OCI-LY3 (cell line): Measurements from ENCODE around the gene METTL23.

Experiments
- H2AFZ ChIP-seq: fragments of 200-600, 300-600 bp; shearing (Covaris generic); 2 replicates; pipeline ENCODE4 v1.6.0; 2014; ENCODE audit warnings: antibody characterized with exemption, low read depth, low read length
- H3K27ac ChIP-seq: fragments of 200-600, 300-600 bp; sonication (generic); 2 replicates; pipeline ENCODE4 v1.5.1; 2014; ENCODE audit warnings: mild to moderate bottlenecking, low read length, moderate library complexity, mixed read lengths
- H3K27me3 ChIP-seq: fragments of 200-600, 300-600 bp; sonication (generic); 2 replicates; pipeline ENCODE4 v1.6.1; 2014; ENCODE audit warnings: low read depth, low read length, mixed read lengths
- H3K36me3 ChIP-seq: fragments of 200-600, 300-600 bp; sonication (generic); replicated peaks from 2 replicates; pipeline ENCODE3; 2014; ENCODE audit warnings: low read depth, low read length, mixed read lengths
- H3K4me1 ChIP-seq: fragments of 300-600, 200-600 bp; sonication (generic); 2 replicates; pipeline ENCODE4 v1.6.1; 2014; ENCODE audit warnings: low read length, mixed read lengths
- H3K4me2 ChIP-seq: fragments of 200-600, 300-600 bp; sonication (generic); 2 replicates; pipeline ENCODE4 v1.6.1; 2014; ENCODE audit warnings: low read length, mixed read lengths
- H3K4me3 ChIP-seq: fragments of 300-600, 200-600 bp; sonication (generic); 2 replicates; pipeline ENCODE4 v1.5.1; 2014; ENCODE audit warnings: antibody characterized with exemption, mild to moderate bottlenecking, low read length, moderate library complexity
- H3K79me2 ChIP-seq: fragments of 300-600, 200-600 bp; shearing (Covaris generic); 2 replicates; pipeline ENCODE4 v1.6.1; 2014; ENCODE audit warnings: mild to moderate bottlenecking, low read length, mixed read lengths
- H3K9ac ChIP-seq: fragments of 300-600, 200-600 bp; shearing (Covaris generic); 2 replicates; pipeline ENCODE4 v1.6.0; 2014; ENCODE audit warnings: mild to moderate bottlenecking, low read length, moderate library complexity
- H3K9me3 ChIP-seq: fragments of 200-600, 300-600 bp; shearing (Covaris generic); 2 replicates; pipeline ENCODE4 v1.6.1; 2014; ENCODE audit warnings: low read length, mixed read lengths; ENCODE audit not compliant: insufficient read depth
- H4K20me1 ChIP-seq: fragments of 200-600, 300-600 bp; sonication (generic); 2 replicates; pipeline ENCODE4 v1.6.1; 2016; ENCODE audit warnings: low read length, mixed read lengths; ENCODE audit not compliant: insufficient read depth
- EZH2phosphoT487 ChIP-seq: fragments of 200-600 bp; shearing (Covaris generic); IDR thresholded peaks from 2 replicates; pipeline ENCODE4 v1.6.1; 2018; ENCODE audit warnings: antibody characterized with exemption, mixed run types, low read depth
- TF ChIP-seq, protein P1 (sequence below): fragments of 200-600, 300-600 bp; sonication (generic); IDR thresholded peaks from 2 replicates; pipeline ENCODE4 v1.5.1; 2014; ENCODE audit warnings: antibody characterized with exemption, low read length, low read depth

The METTL23 gene

DNA sequence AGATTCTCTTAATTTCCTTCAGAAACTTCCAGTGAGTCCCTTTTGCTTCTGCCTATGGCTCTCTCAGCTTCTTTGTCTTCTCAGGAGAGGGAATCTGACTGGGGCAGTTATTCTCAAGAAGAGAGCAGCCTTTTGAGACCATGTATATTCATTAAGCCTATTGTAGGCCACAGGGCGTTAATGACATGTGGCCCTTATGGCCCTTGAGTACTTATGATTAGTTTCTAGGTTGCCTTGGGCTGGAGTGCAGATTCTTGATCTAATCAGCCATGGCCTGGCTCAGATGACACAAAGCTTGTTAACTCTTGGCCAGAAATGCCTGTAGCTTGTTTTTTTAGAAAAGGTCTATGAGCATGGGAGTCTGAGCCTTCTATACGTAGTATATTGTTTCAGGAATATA lies 28.6 kb downstream of the METTL23 start:
- TF ChIP-seq, protein P1, sequence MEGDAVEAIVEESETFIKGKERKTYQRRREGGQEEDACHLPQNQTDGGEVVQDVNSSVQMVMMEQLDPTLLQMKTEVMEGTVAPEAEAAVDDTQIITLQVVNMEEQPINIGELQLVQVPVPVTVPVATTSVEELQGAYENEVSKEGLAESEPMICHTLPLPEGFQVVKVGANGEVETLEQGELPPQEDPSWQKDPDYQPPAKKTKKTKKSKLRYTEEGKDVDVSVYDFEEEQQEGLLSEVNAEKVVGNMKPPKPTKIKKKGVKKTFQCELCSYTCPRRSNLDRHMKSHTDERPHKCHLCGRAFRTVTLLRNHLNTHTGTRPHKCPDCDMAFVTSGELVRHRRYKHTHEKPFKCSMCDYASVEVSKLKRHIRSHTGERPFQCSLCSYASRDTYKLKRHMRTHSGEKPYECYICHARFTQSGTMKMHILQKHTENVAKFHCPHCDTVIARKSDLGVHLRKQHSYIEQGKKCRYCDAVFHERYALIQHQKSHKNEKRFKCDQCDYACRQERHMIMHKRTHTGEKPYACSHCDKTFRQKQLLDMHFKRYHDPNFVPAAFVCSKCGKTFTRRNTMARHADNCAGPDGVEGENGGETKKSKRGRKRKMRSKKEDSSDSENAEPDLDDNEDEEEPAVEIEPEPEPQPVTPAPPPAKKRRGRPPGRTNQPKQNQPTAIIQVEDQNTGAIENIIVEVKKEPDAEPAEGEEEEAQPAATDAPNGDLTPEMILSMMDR, result no peak
- no peak for TF ChIP-seq EZH2phosphoT487
- no peaks in the 10 kb centered on the region for H3K79me2 ChIP-seq
- no peaks in the 10 kb centered on the region for H3K36me3 ChIP-seq
- peaks cover 14% of the 10 kb centered on the region for H3K4me1 ChIP-seq
- no peak overlapping the region for H3K27ac ChIP-seq
- H2AFZ ChIP-seq, result no peak overlapping the region
- H3K27me3 ChIP-seq, result no peaks in the 10 kb centered on the region
- no peak overlapping the region for H3K9ac ChIP-seq
- H3K4me3 ChIP-seq, result no peak overlapping the region
- H3K9me3 ChIP-seq, result no peaks in the 10 kb centered on the region
- no peaks in the 10 kb centered on the region for H4K20me1 ChIP-seq
- no peak overlapping the region for H3K4me2 ChIP-seq

DNA sequence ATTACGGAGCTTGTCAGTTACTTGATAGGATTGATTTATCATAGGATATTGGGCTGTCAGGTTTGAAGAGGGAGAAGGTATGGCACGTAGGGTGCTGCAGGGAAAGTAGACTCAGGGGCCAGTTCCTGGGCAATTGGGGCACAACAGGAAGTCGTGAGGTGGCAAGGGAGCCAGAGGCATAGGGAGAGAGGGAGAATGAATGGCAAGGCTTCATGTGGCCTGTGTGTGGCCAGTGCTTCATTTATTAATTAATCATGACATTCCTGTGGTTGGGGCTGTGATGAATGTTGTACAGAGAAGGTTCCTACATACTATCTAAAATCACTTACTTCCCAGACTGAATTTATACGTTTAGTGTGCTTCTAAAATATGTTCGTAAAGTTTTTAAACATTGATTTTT lies 30.6 kb downstream of the METTL23 start:
- H3K4me2 ChIP-seq, result no peak overlapping the region

DNA sequence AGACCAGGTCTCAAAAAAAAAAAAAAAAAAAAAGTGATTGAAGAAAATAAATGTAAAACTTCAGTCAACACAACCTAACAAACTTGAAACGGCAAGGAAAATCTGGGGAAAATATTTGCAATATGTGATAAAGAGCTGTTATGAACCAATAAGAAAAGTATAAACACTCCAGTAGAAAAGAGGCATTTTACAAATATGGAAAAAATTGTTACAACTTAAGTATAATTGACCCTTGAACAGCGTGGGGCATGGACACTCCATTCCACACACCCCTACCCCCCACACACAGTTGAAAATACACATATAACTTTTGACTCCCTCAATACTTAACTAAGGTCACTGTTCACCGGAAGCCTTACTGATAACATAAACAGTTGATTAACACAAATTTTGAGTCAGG lies 31.9 kb downstream of the METTL23 start:
- Histone ChIP-seq H3K27ac (no peak overlapping the region), H3K9ac (no peak overlapping the region), H3K9me3 (no peaks in the 10 kb centered on the region), H3K4me2 (no peak overlapping the region), H3K4me3 (no peak overlapping the region), H4K20me1 (no peaks in the 10 kb centered on the region), H3K4me1 (peaks cover 2% of the 10 kb centered on the region; the same call in 1 of the 2 replicates), H2AFZ (no peak overlapping the region), H3K27me3 (no peaks in the 10 kb centered on the region), H3K36me3 (no peaks in the 10 kb centered on the region), H3K79me2 (no peaks in the 10 kb centered on the region)
- TF ChIP-seq EZH2phosphoT487, result no peak
- TF ChIP-seq, protein P1, result no peak

More for the DNA sequence above, 30.6 kb downstream of the METTL23 start:
- Histone ChIP-seq H3K36me3 (no peaks in the 10 kb centered on the region), H3K9ac (no peak overlapping the region), H3K27ac (no peak overlapping the region), H3K4me1 (peaks cover 14% of the 10 kb centered on the region), H2AFZ (no peak overlapping the region), H3K27me3 (no peaks in the 10 kb centered on the region), H3K4me3 (no peak overlapping the region), H3K9me3 (no peaks in the 10 kb centered on the region), H3K79me2 (no peaks in the 10 kb centered on the region), H4K20me1 (no peaks in the 10 kb centered on the region)
- TF ChIP-seq EZH2phosphoT487, result no peak
- TF ChIP-seq, protein P1, result no peak

DNA sequence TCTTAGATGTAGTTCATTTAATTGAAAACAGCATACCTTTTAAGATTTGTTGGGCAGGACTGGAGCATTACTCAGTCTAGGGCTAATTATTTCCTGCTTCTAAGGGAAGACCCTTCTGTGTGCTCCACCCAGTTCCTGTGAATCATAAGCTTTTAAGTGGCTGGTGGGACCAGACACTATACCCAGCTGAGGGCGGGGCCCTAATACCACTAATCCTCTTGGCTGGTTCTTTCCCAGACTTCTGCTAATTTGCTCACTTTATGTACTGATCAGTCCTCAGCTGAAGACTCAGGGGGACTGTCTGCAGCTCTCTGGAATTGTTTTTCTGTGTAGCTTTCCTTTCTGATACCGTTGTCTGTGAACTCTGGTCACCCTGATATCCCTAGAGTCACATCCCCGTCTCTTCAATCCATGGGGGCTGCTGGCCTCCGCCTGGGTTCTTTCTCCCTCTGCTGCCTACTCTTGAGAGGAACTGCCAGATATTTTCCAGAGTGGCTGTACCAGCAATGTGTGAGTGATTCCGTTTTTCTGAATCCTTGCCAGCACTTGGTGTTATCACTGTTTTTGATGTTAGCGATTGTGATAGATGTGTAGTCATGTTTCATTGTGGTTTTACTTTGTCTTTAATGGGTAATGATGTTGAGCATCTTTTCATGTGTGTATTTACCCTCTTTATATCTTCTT lies 46.3 kb downstream of the METTL23 start:
- Histone ChIP-seq H3K79me2 (no peaks in the 10 kb centered on the region), H3K9me3 (no peaks in the 10 kb centered on the region), H3K4me2 (no peak overlapping the region), H3K9ac (no peak overlapping the region), H3K36me3 (peaks cover 10% of the 10 kb centered on the region), H4K20me1 (no peaks in the 10 kb centered on the region), H2AFZ (no peak overlapping the region), H3K4me3 (no peak overlapping the region), H3K27ac (no peak overlapping the region), H3K4me1 (no peaks in the 10 kb centered on the region), H3K27me3 (no peaks in the 10 kb centered on the region)
- TF ChIP-seq, protein P1, result no peak
- no peak for TF ChIP-seq EZH2phosphoT487
